Activated naive CD4-positive, alpha-beta T cell treated with anti-CD3 and anti-CD28 coated beads for 36 hours (primary cell): ENCODE results near the gene ALG1L2. TPM values are rescaled to one million over a fixed set of nuclear protein-coding genes. Genes with fewer than 3 reads are reported as not detected.
"Not testable (repeated sequence)": the region's sequence is repeated elsewhere in the genome, so short reads cannot be mapped to it uniquely, and the experiment has no call there.

Experiments used
- CTCF ChIA-PET: fragments of 350-600 bp; sonication (Branson Sonifier 250); formaldehyde crosslinking; loops from one replicate; lab custom pipeline; 2021; ENCODE audit warnings: antibody characterized with exemption; lab: Charles Lee
- DNase-seq: peaks from one replicate; pipeline ENCODE4 v3.0.0-alpha.2; 2020
- H3K27ac Mint-ChIP-seq: one replicate; pipeline ENCODE4 v1.8.0; 2021; ENCODE audit warnings: mild to moderate bottlenecking, mixed read lengths
- H3K27me3 Mint-ChIP-seq: one replicate; pipeline ENCODE4 v1.8.0; 2021; ENCODE audit warnings: low read depth, mixed read lengths
- H3K36me3 Mint-ChIP-seq: one replicate; pipeline ENCODE4 v1.8.0; 2021; ENCODE audit warnings: low read depth, mixed read lengths
- H3K4me1 Mint-ChIP-seq: one replicate; pipeline ENCODE4 v1.8.0; 2021; ENCODE audit warnings: low read depth, mixed read lengths
- H3K4me3 Mint-ChIP-seq: one replicate; pipeline ENCODE4 v1.8.0; 2021; ENCODE audit warnings: mild to moderate bottlenecking, moderate library complexity, mixed read lengths
- H3K9me3 Mint-ChIP-seq: one replicate; pipeline ENCODE4 v1.8.0; 2021; ENCODE audit warnings: mixed read lengths
- intact Hi-C: fragments of 100-400 bp; cut with micrococcal nuclease; formaldehyde crosslinking; loops from one replicate; pipeline ENCODE4 v1.15.1; 2023
- total RNA-seq, 2 experiments: library from RNA; stranded (reverse); gene quantifications; one replicate each; pipeline ENCODE4 v1.2.3, GENCODE V29; 2021

The ALG1L2 gene
- total RNA-seq, 2 experiments from 2014 or later = not detected

GRCh38 chr3:130111865-130112747, 30.5 kb downstream of the ALG1L2 start:
- not testable (repeated sequence) for H3K27me3 Mint-ChIP-seq

GRCh38 chr3:130112748-130113073, 31.1 kb downstream of the ALG1L2 start:
- Mint-ChIP-seq H3K4me1 (peaks cover 18% of the 10 kb centered on the region), H3K4me3 (peak overlapping the region; percentile 92)
- H3K36me3 Mint-ChIP-seq, CTCF ChIA-PET, H3K27ac Mint-ChIP-seq, H3K9me3 Mint-ChIP-seq, H3K27me3 Mint-ChIP-seq, DNase-seq: not testable (repeated sequence)
- intact Hi-C loops = loop anchor here (5.0 kb wide), 3 partner anchors 485 to 930 kb away; partner anchors contain the start of genes ASTE1, CNBP and NEK11

More at GRCh38 chr3:130111865-130112747, 30.5 kb downstream of the ALG1L2 start:
- Mint-ChIP-seq H3K27ac (peak overlapping the region; percentile 95), H3K4me1 (peaks cover 18% of the 10 kb centered on the region), H3K4me3 (peak overlapping the region; percentile 92)
- CTCF ChIA-PET = interaction anchor here (0.6 kb wide), 1 partner anchor 895 kb away, joined by 4 read pairs; no protein-coding TSS in a partner anchor
- DNase-seq = peak; percentile 100
- H3K36me3 Mint-ChIP-seq, H3K9me3 Mint-ChIP-seq: not testable (repeated sequence)
- intact Hi-C loops = loop anchor here (1.0 to 5.0 kb wide), 9 partner anchors 67 to 930 kb away; partner anchors contain the start of genes ASTE1, CNBP, IFT122 and NEK11

GRCh38 chr3:130115400-130115799, 33.8 kb downstream of the ALG1L2 start:
- DNase-seq, H3K4me1 Mint-ChIP-seq, H3K9me3 Mint-ChIP-seq, H3K4me3 Mint-ChIP-seq, intact Hi-C loops, H3K27me3 Mint-ChIP-seq, H3K36me3 Mint-ChIP-seq, H3K27ac Mint-ChIP-seq: not testable (repeated sequence)
- CTCF ChIA-PET = interaction anchor here (0.7 kb wide), 1 partner anchor 171 kb away, joined by 3 read pairs; no protein-coding TSS in a partner anchor

GRCh38 chr3:130117933-130118332, 36.3 kb downstream of the ALG1L2 start:
- H3K27me3 Mint-ChIP-seq = peaks cover 3% of the 10 kb centered on the region
- no peaks in the 10 kb centered on the region for H3K4me1 Mint-ChIP-seq
- no peak overlapping the region for H3K4me3 Mint-ChIP-seq
- intact Hi-C loops = no loop called here
- H3K9me3 Mint-ChIP-seq = no peaks in the 10 kb centered on the region
- H3K36me3 Mint-ChIP-seq = no peaks in the 10 kb centered on the region
- H3K27ac Mint-ChIP-seq = no peak overlapping the region
- no peak for DNase-seq
- CTCF ChIA-PET = no interaction called here

GRCh38 chr3:130119824-130120223, 38.2 kb downstream of the ALG1L2 start:
- H3K27ac Mint-ChIP-seq, H3K9me3 Mint-ChIP-seq, H3K27me3 Mint-ChIP-seq, intact Hi-C loops, H3K4me1 Mint-ChIP-seq, H3K36me3 Mint-ChIP-seq, H3K4me3 Mint-ChIP-seq, DNase-seq, CTCF ChIA-PET: not testable (repeated sequence)

GRCh38 chr3:130120291-130120690, 38.7 kb downstream of the ALG1L2 start:
- H3K4me3 Mint-ChIP-seq, H3K27ac Mint-ChIP-seq, H3K36me3 Mint-ChIP-seq, H3K9me3 Mint-ChIP-seq, CTCF ChIA-PET, intact Hi-C loops, H3K27me3 Mint-ChIP-seq, H3K4me1 Mint-ChIP-seq, DNase-seq: not testable (repeated sequence)

- H3K4me1 Mint-ChIP-seq, H3K27me3 Mint-ChIP-seq, H3K27ac Mint-ChIP-seq, H3K4me3 Mint-ChIP-seq, H3K9me3 Mint-ChIP-seq, CTCF ChIA-PET, H3K36me3 Mint-ChIP-seq, DNase-seq, intact Hi-C loops: not testable (repeated sequence)
These were observed 41.5 kb downstream of the ALG1L2 start for GRCh38 chr3:130122891-130123775.

GRCh38 chr3:130125406-130125805, 43.8 kb downstream of the ALG1L2 start:
- intact Hi-C loops, H3K9me3 Mint-ChIP-seq, H3K36me3 Mint-ChIP-seq, H3K27me3 Mint-ChIP-seq, H3K4me1 Mint-ChIP-seq, CTCF ChIA-PET, DNase-seq, H3K4me3 Mint-ChIP-seq, H3K27ac Mint-ChIP-seq: not testable (repeated sequence)

GRCh38 chr3:130136337-130136736, 54.7 kb downstream of the ALG1L2 start:
- intact Hi-C loops, H3K27ac Mint-ChIP-seq, DNase-seq, CTCF ChIA-PET, H3K4me1 Mint-ChIP-seq, H3K27me3 Mint-ChIP-seq, H3K9me3 Mint-ChIP-seq, H3K4me3 Mint-ChIP-seq, H3K36me3 Mint-ChIP-seq: not testable (repeated sequence)

- H3K4me3 Mint-ChIP-seq, intact Hi-C loops, CTCF ChIA-PET, H3K27ac Mint-ChIP-seq, DNase-seq, H3K9me3 Mint-ChIP-seq, H3K4me1 Mint-ChIP-seq, H3K36me3 Mint-ChIP-seq, H3K27me3 Mint-ChIP-seq: not testable (repeated sequence)
These were observed 56.1 kb downstream of the ALG1L2 start for GRCh38 chr3:130137685-130138084.

GRCh38 chr3:130138992-130139391, 57.4 kb downstream of the ALG1L2 start:
- H3K9me3 Mint-ChIP-seq, CTCF ChIA-PET, intact Hi-C loops, H3K27ac Mint-ChIP-seq, DNase-seq, H3K4me3 Mint-ChIP-seq, H3K4me1 Mint-ChIP-seq, H3K36me3 Mint-ChIP-seq, H3K27me3 Mint-ChIP-seq: not testable (repeated sequence)

GRCh38 chr3:130140756-130141155, 59.1 kb downstream of the ALG1L2 start:
- H3K36me3 Mint-ChIP-seq, H3K27me3 Mint-ChIP-seq, H3K9me3 Mint-ChIP-seq, H3K27ac Mint-ChIP-seq, intact Hi-C loops, DNase-seq, H3K4me3 Mint-ChIP-seq, H3K4me1 Mint-ChIP-seq: not testable (repeated sequence)
- CTCF ChIA-PET = interaction anchor here (0.6 kb wide), 1 partner anchor 310 kb away, joined by 5 read pairs; no protein-coding TSS in a partner anchor
